Nephron (organoid): ENCODE measurements around the gene GLI3.

Experiments used
- H3K27ac Mint-ChIP-seq, 3 experiments: 2 replicates each; pipeline ENCODE4 v1.8.0; 2020; ENCODE audit warnings: mixed read lengths in 3 of 3, mild to moderate bottlenecking in 2 of 3, moderate library complexity in 1 of 3
- H3K27me3 Mint-ChIP-seq: 2 replicates; pipeline ENCODE4 v1.8.0; 2021; ENCODE audit warnings: low read depth, mild to moderate bottlenecking, moderate library complexity, mixed read lengths
- H3K36me3 Mint-ChIP-seq: 2 replicates; pipeline ENCODE4 v1.8.0; 2020; ENCODE audit warnings: low read depth, mixed read lengths
- H3K4me1 Mint-ChIP-seq: 2 replicates; pipeline ENCODE4 v1.8.0; 2020; ENCODE audit warnings: mixed read lengths
- H3K4me3 Mint-ChIP-seq, 3 experiments: 2 replicates each; pipeline ENCODE4 v1.8.0; 2020; ENCODE audit warnings: mild to moderate bottlenecking in 3 of 3, mixed read lengths in 3 of 3, moderate library complexity in 2 of 3
- H3K9me3 Mint-ChIP-seq: 2 replicates; pipeline ENCODE4 v1.8.0; 2020; ENCODE audit warnings: mixed read lengths
- TF ChIP-seq, protein P1 (sequence below), 3 experiments: fragments of 200-600 bp; sonication (generic); IDR thresholded peaks; one replicate each; pipeline ENCODE4 v1.5.0; 2021; ENCODE audit warnings: antibody characterized with exemption in 3 of 3; ENCODE audit not compliant: unreplicated experiment in 3 of 3

Gene GLI3

GRCh38 chr7:42081671-42082070 is 155.3 kb downstream of the GLI3 start:
- Mint-ChIP-seq H3K4me3 (no peak overlapping the region), H3K4me1 (peaks cover 33% of the 10 kb centered on the region), H3K36me3 (peaks cover 32% of the 10 kb centered on the region), H3K9me3 (no peaks in the 10 kb centered on the region), H3K27ac (peak overlapping the region; percentile 11 to 81 (median 68)), H3K27me3 (no peaks in the 10 kb centered on the region)
- TF ChIP-seq, protein P1, sequence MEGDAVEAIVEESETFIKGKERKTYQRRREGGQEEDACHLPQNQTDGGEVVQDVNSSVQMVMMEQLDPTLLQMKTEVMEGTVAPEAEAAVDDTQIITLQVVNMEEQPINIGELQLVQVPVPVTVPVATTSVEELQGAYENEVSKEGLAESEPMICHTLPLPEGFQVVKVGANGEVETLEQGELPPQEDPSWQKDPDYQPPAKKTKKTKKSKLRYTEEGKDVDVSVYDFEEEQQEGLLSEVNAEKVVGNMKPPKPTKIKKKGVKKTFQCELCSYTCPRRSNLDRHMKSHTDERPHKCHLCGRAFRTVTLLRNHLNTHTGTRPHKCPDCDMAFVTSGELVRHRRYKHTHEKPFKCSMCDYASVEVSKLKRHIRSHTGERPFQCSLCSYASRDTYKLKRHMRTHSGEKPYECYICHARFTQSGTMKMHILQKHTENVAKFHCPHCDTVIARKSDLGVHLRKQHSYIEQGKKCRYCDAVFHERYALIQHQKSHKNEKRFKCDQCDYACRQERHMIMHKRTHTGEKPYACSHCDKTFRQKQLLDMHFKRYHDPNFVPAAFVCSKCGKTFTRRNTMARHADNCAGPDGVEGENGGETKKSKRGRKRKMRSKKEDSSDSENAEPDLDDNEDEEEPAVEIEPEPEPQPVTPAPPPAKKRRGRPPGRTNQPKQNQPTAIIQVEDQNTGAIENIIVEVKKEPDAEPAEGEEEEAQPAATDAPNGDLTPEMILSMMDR (IDR thresholded peaks at IDR 0.05; ENCODE audit: unreplicated experiment in 3 of 3): no peak

DNA sequence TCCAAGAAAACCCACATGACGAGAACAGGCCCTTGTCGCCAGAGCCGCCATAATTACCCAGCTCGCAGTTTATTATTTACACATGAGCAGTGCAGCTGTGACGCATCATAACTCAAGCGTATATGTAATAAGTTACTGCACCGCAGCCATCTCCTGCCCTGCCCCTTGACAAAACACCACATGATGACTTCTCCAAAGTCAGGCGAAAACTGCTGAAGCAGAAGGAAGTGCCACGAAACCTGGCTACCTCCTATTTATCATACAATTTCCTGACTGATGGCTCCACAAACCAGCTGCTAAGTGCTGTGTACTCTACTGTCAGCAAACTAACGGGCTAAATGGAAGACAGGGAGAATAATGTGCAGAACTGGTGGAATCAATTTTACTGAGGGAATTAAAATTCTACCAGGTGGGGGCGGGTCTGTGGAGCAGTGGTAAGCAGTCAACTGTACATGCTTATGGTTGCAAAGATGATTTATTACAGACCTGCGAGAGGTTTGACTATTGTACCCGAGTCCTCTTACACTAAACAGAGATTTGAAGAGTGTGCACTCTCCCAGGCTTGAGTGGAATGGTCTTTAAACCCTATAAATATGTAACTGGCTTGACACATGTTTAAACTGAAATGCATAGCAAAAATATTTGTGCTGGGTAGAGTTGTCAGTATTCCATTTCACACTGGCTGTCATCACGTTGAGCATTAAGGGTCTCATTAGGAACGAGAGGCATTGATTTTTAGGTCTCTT is 156.0 kb downstream of the GLI3 start:
- H3K4me3 Mint-ChIP-seq: no peak overlapping the region
- H3K27me3 Mint-ChIP-seq: no peaks in the 10 kb centered on the region
- H3K4me1 Mint-ChIP-seq: peaks cover 39% of the 10 kb centered on the region
- H3K27ac Mint-ChIP-seq: peak overlapping the region; percentile 11 to 81 (median 68)
- no peaks in the 10 kb centered on the region for H3K9me3 Mint-ChIP-seq
- TF ChIP-seq, protein P1 (IDR thresholded peaks at IDR 0.05; ENCODE audit: unreplicated experiment in 3 of 3): no peak
- H3K36me3 Mint-ChIP-seq: peaks cover 26% of the 10 kb centered on the region

- H3K27ac Mint-ChIP-seq: peak overlapping the region in 1 of 3 experiments; percentile 25
- H3K36me3 Mint-ChIP-seq: peaks cover 30% of the 10 kb centered on the region
- H3K4me1 Mint-ChIP-seq: peaks cover 44% of the 10 kb centered on the region
- H3K27me3 Mint-ChIP-seq: no peaks in the 10 kb centered on the region
- no peaks in the 10 kb centered on the region for H3K9me3 Mint-ChIP-seq
- TF ChIP-seq, protein P1 (IDR thresholded peaks at IDR 0.05; ENCODE audit: unreplicated experiment in 3 of 3): no peak
- no peak overlapping the region for H3K4me3 Mint-ChIP-seq
Measured at GRCh38 chr7:42077271-42078135, 159.5 kb downstream of the GLI3 start.

- Mint-ChIP-seq H3K36me3 (peaks cover 33% of the 10 kb centered on the region), H3K27ac (peak overlapping the region; percentile 6 to 70 (median 58)), H3K9me3 (no peaks in the 10 kb centered on the region), H3K27me3 (no peaks in the 10 kb centered on the region), H3K4me1 (peaks cover 40% of the 10 kb centered on the region), H3K4me3 (no peak overlapping the region)
- TF ChIP-seq, protein P1 (IDR thresholded peaks at IDR 0.05; ENCODE audit: unreplicated experiment in 3 of 3): no peak
Measured at GRCh38 chr7:42076870-42077269, 160.1 kb downstream of the GLI3 start.

DNA sequence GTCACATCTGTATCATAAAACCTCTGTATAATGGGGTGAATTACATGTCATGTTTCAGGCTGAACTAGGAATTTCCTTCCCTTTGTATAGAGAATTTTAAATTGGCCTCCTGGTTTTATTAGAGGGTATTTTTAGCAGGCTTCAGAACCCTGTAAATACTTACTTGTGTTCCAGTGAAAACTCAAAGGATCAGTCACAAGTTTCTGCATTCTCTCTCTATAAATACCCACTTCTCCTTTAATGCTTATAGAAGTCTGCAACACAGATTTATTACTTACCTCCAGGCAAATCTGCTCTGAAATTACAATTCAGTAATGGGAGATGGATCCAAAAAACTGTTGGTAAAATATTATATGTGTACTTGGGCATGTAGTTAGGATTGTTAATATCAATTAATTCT is 161.6 kb downstream of the GLI3 start:
- Mint-ChIP-seq H3K36me3 (peaks cover 38% of the 10 kb centered on the region), H3K4me3 (no peak overlapping the region), H3K27me3 (no peaks in the 10 kb centered on the region), H3K4me1 (peaks cover 36% of the 10 kb centered on the region), H3K27ac (peak overlapping the region; percentile 7 to 59 (median 12)), H3K9me3 (no peaks in the 10 kb centered on the region)
- TF ChIP-seq, protein P1 (IDR thresholded peaks at IDR 0.05; ENCODE audit: unreplicated experiment in 3 of 3): no peak
